CD4-positive, CD25-positive, alpha-beta regulatory T cell (primary cell): ENCODE measurements around the gene PLCB1. TPM values are rescaled to one million over a fixed set of nuclear protein-coding genes. Genes with fewer than 3 reads are reported as not detected.
"Not testable (repeated sequence)": the region's sequence is repeated elsewhere in the genome, so short reads cannot be mapped to it uniquely, and the experiment has no call there.

Source experiments
- ATAC-seq, 2 donors: fragments of 150-1000 bp; cut with Tn5 transposase; one replicate each; pipeline ENCODE4 v1.10.0; 2021; ENCODE audit warnings: low read depth in 2 of 2, moderate number of reproducible peaks in 2 of 2, moderate library complexity in 1 of 2
- DNase-seq, 3 donors: peaks; one replicate each; pipeline versions ENCODE4 v3.0.0 to v3.0.0-alpha.2; 2012 to 2022; ENCODE audit warnings: mixed read lengths in 1 of 3
- H3K27ac ChIP-seq: one replicate; pipeline ENCODE4 v1.7.0; 2013; ENCODE audit warnings: mild to moderate bottlenecking, low read length; ENCODE audit not compliant: insufficient read depth, poor library complexity, severe bottlenecking
- H3K27me3 ChIP-seq: one replicate; pipeline ENCODE4 v1.7.0; 2013; ENCODE audit warnings: low read length; ENCODE audit not compliant: control insufficient read depth, insufficient read depth
- H3K36me3 ChIP-seq: one replicate; pipeline ENCODE4 v1.7.0; 2013; ENCODE audit warnings: mild to moderate bottlenecking, low read length, moderate library complexity; ENCODE audit not compliant: control insufficient read depth, insufficient read depth
- H3K4me1 ChIP-seq: 2 replicates; pipeline ENCODE4 v1.7.0; 2013; ENCODE audit warnings: mild to moderate bottlenecking, low read length; ENCODE audit not compliant: insufficient read depth, control insufficient read depth, poor library complexity, severe bottlenecking
- H3K4me3 ChIP-seq: one replicate; pipeline ENCODE4 v1.7.0; 2013; ENCODE audit warnings: low read depth, mild to moderate bottlenecking, low read length, moderate library complexity
- H3K9me3 ChIP-seq, 2 experiments: 1 replicate in 1 of 2; 2 replicates in 1 of 2; pipeline ENCODE4 v1.7.0; 2013; ENCODE audit warnings: low read length in 2 of 2, mild to moderate bottlenecking in 1 of 2, moderate library complexity in 1 of 2; ENCODE audit not compliant: control insufficient read depth in 2 of 2
- H3K27ac Mint-ChIP-seq, 3 donors: one replicate each; pipeline ENCODE4 v1.8.0; 2020 to 2022; ENCODE audit warnings: mild to moderate bottlenecking in 3 of 3, mixed read lengths in 3 of 3, moderate library complexity in 2 of 3
- H3K27me3 Mint-ChIP-seq: one replicate; pipeline ENCODE4 v1.8.0; 2022; ENCODE audit warnings: mild to moderate bottlenecking, mixed read lengths
- H3K36me3 Mint-ChIP-seq: one replicate; pipeline ENCODE4 v1.8.0; 2020; ENCODE audit warnings: mixed read lengths
- H3K4me1 Mint-ChIP-seq, 4 donors: one replicate each; pipeline ENCODE4 v1.8.0; 2020 to 2022; ENCODE audit warnings: mixed read lengths in 4 of 4, mild to moderate bottlenecking in 1 of 4
- H3K4me3 Mint-ChIP-seq, 4 donors: one replicate each; pipeline ENCODE4 v1.8.0; 2020 to 2022; ENCODE audit warnings: mild to moderate bottlenecking in 4 of 4, mixed read lengths in 4 of 4, moderate library complexity in 3 of 4
- H3K9me3 Mint-ChIP-seq, 7 donors: one replicate each; pipeline ENCODE4 v1.8.0; 2020 to 2022; ENCODE audit warnings: mixed read lengths in 7 of 7, mild to moderate bottlenecking in 3 of 7, moderate library complexity in 2 of 7
- polyA plus RNA-seq, 4 donors: library from polyadenylated mRNA; unstranded; fragments of 300-500 nt; fragmentation: Illumina TruSeq; gene quantifications; one replicate each; pipeline ENCODE4 v1.2.3, GENCODE V29; 2021
- total RNA-seq: library from RNA; stranded (reverse); gene quantifications from one replicate; pipeline ENCODE4 v1.2.3, GENCODE V29; 2022

The PLCB1 gene
- total and polyA plus RNA-seq, 5 donors from 2014 or later, result 0.17 to 1.8 (median 0.44) TPM; not detected in 2

DNA sequence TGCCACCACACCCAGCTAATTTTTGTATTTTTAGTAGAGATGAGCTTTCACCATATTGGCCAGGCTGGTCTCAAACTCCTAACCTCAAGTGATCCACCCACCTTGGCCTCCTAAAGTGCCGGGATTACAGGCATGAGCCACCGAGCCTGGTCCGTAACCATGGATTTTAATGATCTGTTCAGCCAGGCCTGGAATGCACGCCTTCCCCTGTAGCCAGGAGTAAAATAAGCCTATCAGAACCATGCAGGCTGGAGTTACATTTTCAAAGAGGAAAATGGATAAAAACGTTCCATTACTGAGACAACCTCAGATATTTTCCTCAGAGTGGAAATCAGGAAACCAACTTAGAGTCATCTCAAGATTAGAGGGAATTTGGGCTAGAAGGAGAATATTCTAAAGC is 304.9 kb downstream of the PLCB1 start:
- not testable (repeated sequence) for DNase-seq, H3K4me3 Mint-ChIP-seq, ATAC-seq, H3K4me1 ChIP-seq, H3K27me3 Mint-ChIP-seq, H3K4me3 ChIP-seq, H3K36me3 ChIP-seq, H3K27me3 ChIP-seq, H3K9me3 Mint-ChIP-seq, H3K27ac Mint-ChIP-seq, H3K27ac ChIP-seq, H3K36me3 Mint-ChIP-seq, H3K4me1 Mint-ChIP-seq, H3K9me3 ChIP-seq

DNA sequence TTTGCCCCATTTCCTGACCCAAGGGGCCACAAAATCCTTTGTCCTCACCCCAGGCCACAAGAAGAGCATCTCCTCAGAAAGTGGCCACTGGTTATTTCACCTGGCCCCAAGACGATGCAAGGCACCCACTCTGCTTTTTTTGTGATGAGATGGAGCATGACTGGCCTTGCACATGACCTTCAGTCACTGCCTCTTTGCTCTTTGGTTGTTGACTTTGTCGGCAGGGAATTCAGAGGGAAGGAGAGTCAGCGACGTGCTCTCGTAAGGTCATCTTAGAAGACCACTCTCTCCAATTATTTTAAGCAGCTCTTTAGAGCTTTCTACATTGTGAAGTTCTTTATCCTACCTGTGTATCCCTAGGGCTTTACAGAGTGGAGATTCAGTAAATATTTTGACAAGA is 306.7 kb downstream of the PLCB1 start:
- H3K4me3 ChIP-seq, result no peak overlapping the region
- Mint-ChIP-seq H3K27ac (no peak overlapping the region), H3K36me3 (no peaks in the 10 kb centered on the region), H3K27me3 (no peaks in the 10 kb centered on the region), H3K4me3 (no peak overlapping the region), H3K4me1 (no peaks in the 10 kb centered on the region), H3K9me3 (peaks cover 0 to 5% (median 0%) of the 10 kb centered on the region in 7 donors)
- ATAC-seq, result no peak
- no peaks in the 10 kb centered on the region for H3K4me1 ChIP-seq
- H3K36me3 ChIP-seq, result no peaks in the 10 kb centered on the region
- no peaks in the 10 kb centered on the region for H3K9me3 ChIP-seq
- H3K27ac ChIP-seq, result no peak overlapping the region
- no peak for DNase-seq
- no peaks in the 10 kb centered on the region for H3K27me3 ChIP-seq

GRCh38 chr20:8443464-8444072 is 311.5 kb downstream of the PLCB1 start:
- ATAC-seq, result no peak
- Mint-ChIP-seq H3K4me3 (no peak overlapping the region), H3K27ac (no peak overlapping the region), H3K4me1 (no peaks in the 10 kb centered on the region), H3K9me3 (peaks cover 0 to 8% (median 0%) of the 10 kb centered on the region in 7 donors), H3K36me3 (no peaks in the 10 kb centered on the region), H3K27me3 (no peaks in the 10 kb centered on the region)
- H3K36me3 ChIP-seq, result no peaks in the 10 kb centered on the region
- no peaks in the 10 kb centered on the region for H3K4me1 ChIP-seq
- no peak overlapping the region for H3K4me3 ChIP-seq
- no peak for DNase-seq
- H3K27me3 ChIP-seq, result no peaks in the 10 kb centered on the region
- H3K27ac ChIP-seq, result no peak overlapping the region
- H3K9me3 ChIP-seq, result no peaks in the 10 kb centered on the region

DNA sequence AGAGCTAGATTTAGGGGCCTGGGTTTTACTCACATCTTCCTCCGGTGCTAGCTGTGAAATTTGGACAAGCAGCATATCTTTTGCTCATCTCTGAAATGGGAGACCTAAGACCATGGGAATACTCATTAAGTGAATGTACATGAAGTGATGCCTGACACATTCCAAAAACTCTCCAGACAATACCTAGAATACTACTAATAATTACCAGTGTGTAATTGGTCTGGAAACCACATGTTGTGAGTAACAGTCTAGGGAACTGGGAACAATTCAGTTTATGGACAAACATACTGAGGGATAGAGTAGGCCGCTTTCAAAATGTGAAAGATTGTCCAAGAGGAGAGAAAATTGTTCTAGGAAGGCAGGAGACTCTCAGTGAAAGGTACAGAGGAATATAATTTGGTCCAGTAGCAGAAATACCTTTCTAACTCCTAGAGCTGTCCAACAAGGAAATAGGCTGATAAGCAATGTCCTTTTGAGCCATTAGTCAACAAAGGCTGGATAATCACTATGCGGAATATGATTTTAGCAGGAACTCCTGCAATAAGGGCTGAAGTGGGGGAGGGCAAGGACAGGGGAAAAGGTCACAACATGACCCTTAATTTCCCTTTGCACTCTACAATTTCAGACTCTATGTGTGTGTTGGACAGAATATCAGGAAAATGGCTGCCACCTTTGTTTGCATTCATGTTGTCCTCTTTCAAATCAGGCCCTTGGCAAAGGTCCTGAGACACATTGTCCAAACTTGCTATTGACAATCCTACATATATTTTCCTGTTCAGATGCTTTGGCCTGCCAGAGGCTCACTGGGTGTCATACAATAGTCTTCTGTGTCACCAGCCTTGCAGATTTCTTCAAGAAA is 315.4 kb downstream of the PLCB1 start:
- Mint-ChIP-seq H3K27me3 (no peaks in the 10 kb centered on the region), H3K4me3 (no peak overlapping the region), H3K9me3 (peaks cover 0 to 8% (median 0%) of the 10 kb centered on the region in 7 donors), H3K36me3 (no peaks in the 10 kb centered on the region), H3K4me1 (no peaks in the 10 kb centered on the region), H3K27ac (no peak overlapping the region)
- no peaks in the 10 kb centered on the region for H3K9me3 ChIP-seq
- H3K4me3 ChIP-seq, result no peak overlapping the region
- DNase-seq, result no peak
- H3K4me1 ChIP-seq, result no peaks in the 10 kb centered on the region
- H3K27me3 ChIP-seq, result no peaks in the 10 kb centered on the region
- no peaks in the 10 kb centered on the region for H3K36me3 ChIP-seq
- no peak for ATAC-seq
- no peak overlapping the region for H3K27ac ChIP-seq

DNA sequence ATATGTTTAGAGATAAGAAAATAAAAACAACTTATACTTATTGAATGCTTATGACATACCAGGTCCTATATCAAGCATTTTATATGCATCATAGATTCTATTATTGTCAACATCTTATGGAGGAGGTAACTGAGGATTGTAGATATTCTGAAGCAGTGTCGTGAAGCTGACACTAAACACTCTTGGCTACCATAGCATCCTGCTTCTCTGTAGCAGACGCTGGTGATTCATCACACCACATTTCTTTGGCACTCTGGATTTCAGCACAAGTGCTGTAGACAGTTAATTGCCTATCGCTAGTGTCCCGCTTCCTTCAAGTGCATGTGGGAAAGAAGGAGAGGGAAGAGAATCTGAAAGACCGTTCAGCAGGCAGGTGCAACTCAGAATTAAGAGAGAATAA is 317.1 kb downstream of the PLCB1 start:
- Mint-ChIP-seq H3K9me3 (peaks cover 0 to 8% (median 0%) of the 10 kb centered on the region in 7 donors), H3K27me3 (no peaks in the 10 kb centered on the region), H3K36me3 (no peaks in the 10 kb centered on the region), H3K4me3 (no peak overlapping the region), H3K4me1 (no peaks in the 10 kb centered on the region), H3K27ac (no peak overlapping the region)
- no peaks in the 10 kb centered on the region for H3K9me3 ChIP-seq
- no peak overlapping the region for H3K4me3 ChIP-seq
- no peak for DNase-seq
- no peaks in the 10 kb centered on the region for H3K4me1 ChIP-seq
- no peak for ATAC-seq
- no peak overlapping the region for H3K27ac ChIP-seq
- no peaks in the 10 kb centered on the region for H3K27me3 ChIP-seq
- H3K36me3 ChIP-seq, result no peaks in the 10 kb centered on the region

DNA sequence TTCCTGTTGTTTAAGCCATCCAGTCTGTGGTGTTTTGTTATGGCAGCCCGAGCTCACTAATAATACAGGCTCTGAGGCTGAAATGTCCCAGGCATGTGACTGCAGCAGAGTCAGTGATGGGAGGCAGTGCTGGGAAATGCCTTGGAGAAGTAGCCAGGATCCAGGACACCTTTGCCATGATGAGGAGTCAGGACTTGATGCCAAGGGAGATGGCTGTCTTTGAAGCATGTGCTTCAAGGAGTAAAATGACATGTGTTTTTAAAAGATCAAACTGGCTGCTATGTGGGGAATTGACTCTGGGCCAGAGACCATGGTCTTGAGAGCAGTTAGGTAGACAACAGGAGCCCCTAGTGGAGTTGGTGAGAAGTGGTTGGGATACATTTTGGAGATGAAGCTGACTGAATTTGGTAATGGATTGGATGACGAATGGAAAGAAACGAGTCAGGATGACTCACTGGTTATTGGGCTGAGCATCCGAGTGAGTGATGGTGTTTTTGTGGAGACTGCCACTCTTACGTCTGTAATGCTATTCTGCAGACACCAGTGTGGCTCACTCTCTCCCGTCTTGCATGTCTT is 322.2 kb downstream of the PLCB1 start:
- H3K4me3 Mint-ChIP-seq, result no peak overlapping the region
- H3K4me1 Mint-ChIP-seq, result no peaks in the 10 kb centered on the region
- Histone ChIP-seq H3K4me3 (no peak overlapping the region), H3K36me3 (no peaks in the 10 kb centered on the region), H3K4me1 (no peaks in the 10 kb centered on the region), H3K27me3 (no peaks in the 10 kb centered on the region), H3K9me3 (no peaks in the 10 kb centered on the region), H3K27ac (no peak overlapping the region)
- H3K36me3 Mint-ChIP-seq, result no peaks in the 10 kb centered on the region
- no peak for DNase-seq
- ATAC-seq, result no peak
- H3K27ac Mint-ChIP-seq, result no peak overlapping the region
- peaks cover 0 to 5% (median 0%) of the 10 kb centered on the region in 7 donors for H3K9me3 Mint-ChIP-seq
- H3K27me3 Mint-ChIP-seq, result no peaks in the 10 kb centered on the region

DNA sequence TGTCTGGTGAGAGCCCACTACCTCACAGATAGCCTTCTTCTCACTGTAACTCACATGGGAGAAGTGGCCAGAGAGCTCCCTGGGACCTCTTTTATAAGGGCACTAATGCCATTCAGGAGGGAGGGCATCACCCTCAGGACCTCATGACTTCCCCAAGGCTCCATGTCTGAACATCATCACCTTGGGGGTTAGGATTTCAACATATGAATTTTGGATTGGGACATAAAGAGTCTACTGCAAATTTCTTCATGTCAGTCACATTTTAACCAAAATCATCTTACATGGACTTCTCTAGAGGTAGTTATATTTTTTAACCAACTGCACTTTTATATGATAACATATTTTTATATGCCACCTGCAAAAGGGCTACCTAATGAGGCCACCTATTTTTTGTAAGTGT is 324.7 kb downstream of the PLCB1 start:
- Histone ChIP-seq H3K27me3 (no peaks in the 10 kb centered on the region), H3K36me3 (no peaks in the 10 kb centered on the region), H3K4me1 (no peaks in the 10 kb centered on the region), H3K9me3 (no peaks in the 10 kb centered on the region), H3K4me3 (no peak overlapping the region), H3K27ac (no peak overlapping the region)
- ATAC-seq (no peak), DNase-seq (no peak)
- Mint-ChIP-seq H3K27ac (no peak overlapping the region), H3K4me3 (no peak overlapping the region), H3K36me3 (no peaks in the 10 kb centered on the region), H3K27me3 (no peaks in the 10 kb centered on the region), H3K9me3 (peaks cover 0 to 3% (median 0%) of the 10 kb centered on the region in 7 donors), H3K4me1 (no peaks in the 10 kb centered on the region)
